A549 (cell line): ENCODE results near the gene IL21R. TPM values are rescaled to one million over a fixed set of nuclear protein-coding genes. Genes with fewer than 3 reads are reported as not detected.
"Not testable (repeated sequence)": the region's sequence is repeated elsewhere in the genome, so short reads cannot be mapped to it uniquely, and the experiment has no call there.

Source experiments
- ATAC-seq, 2 experiments: fragments of 200-7000 bp in 1 of 2; fragments of >200 bp in 1 of 2; cut with Nextera tagmentation in 1 of 2; cut with Tn5 transposase in 1 of 2; 3 replicates each; pipeline versions ENCODE4 v1.8.0 to v1.9.1; 2018 to 2020; ENCODE audit warnings: mild to moderate bottlenecking in 1 of 2, moderate library complexity in 1 of 2
- CTCF ChIA-PET: fragments of 300-600 bp; sonication (Branson Sonifier 250); formaldehyde crosslinking; extraction: SDS; loops from one replicate; lab custom pipeline; 2021; ENCODE audit warnings: antibody characterized with exemption, inconsistent platforms; lab: Yijun Ruan, JAX
- POLR2A ChIA-PET: fragments of 350-600 bp; formaldehyde crosslinking; extraction: SDS; loops from one replicate; lab custom pipeline; 2021; ENCODE audit warnings: antibody characterized with exemption, inconsistent platforms; lab: Yijun Ruan, JAX
- DNase-seq, 2 experiments: peaks; one replicate each; pipeline versions ENCODE4 v3.0.0 to v3.0.0-alpha.2; 2011 to 2016; ENCODE audit warnings: low read depth in 1 of 2, low spot score in 1 of 2
- FAIRE-seq: peaks from 2 replicates; lab custom pipeline; 2011; peaks lifted over from hg19 to GRCh38; lab: Jason Lieb, UNC
- H3K27ac ChIP-seq, 2 experiments: fragments of >200 bp; sonication (Bioruptor Twin); formaldehyde crosslinking; 3 replicates each; pipeline ENCODE4 v1.5.1; 2016 to 2017
- H3K4me1 ChIP-seq: fragments of >200 bp; sonication (Bioruptor Twin); formaldehyde crosslinking; 3 replicates; pipeline ENCODE4 v1.6.1; 2016
- H3K4me2 ChIP-seq: fragments of >200 bp; sonication (Bioruptor Twin); formaldehyde crosslinking; 3 replicates; pipeline ENCODE4 v1.6.1; 2016
- H3K4me3 ChIP-seq: fragments of >200 bp; sonication (Bioruptor Twin); formaldehyde crosslinking; 3 replicates; pipeline ENCODE4 v1.5.1; 2016
- H3K9me3 ChIP-seq: fragments of >200 bp; sonication (Bioruptor Twin); formaldehyde crosslinking; 3 replicates; pipeline ENCODE4 v1.6.1; 2016
- ATOH8 ChIP-seq: fragments of 250-450 bp; sonication (Bioruptor Pico); IDR thresholded peaks from 2 replicates; pipeline ENCODE4 v1.5.0; 2020; ENCODE audit warnings: low read depth, mild to moderate bottlenecking, moderate library complexity
- BHLHE40 ChIP-seq: IDR thresholded peaks from 2 replicates; pipeline ENCODE4 v1.6.1; 2012; ENCODE audit warnings: low read depth, low read length, inconsistent platforms
- CTCF ChIP-seq: fragments of >200 bp; sonication (Bioruptor Twin); formaldehyde crosslinking; IDR thresholded peaks from 3 replicates; pipeline ENCODE4 v1.5.1; 2016
- ELK1 ChIP-seq: fragments of 150-350 bp; IDR thresholded peaks from 2 replicates; pipeline ENCODE4 v1.6.1; 2014; ENCODE audit warnings: low read depth, mild to moderate bottlenecking, low read length
- EP300 ChIP-seq, 2 experiments: fragments of >200 bp; sonication (Bioruptor Twin); formaldehyde crosslinking; IDR thresholded peaks; 2 replicates in 1 of 2; 3 replicates in 1 of 2; pipeline ENCODE4 v1.6.1; 2016 to 2017
- HOXB5 ChIP-seq: fragments of 250-450 bp; sonication (Bioruptor Pico); IDR thresholded peaks from 2 replicates; pipeline ENCODE4 v1.5.0; 2020; ENCODE audit warnings: mild to moderate bottlenecking, moderate library complexity
- JUN ChIP-seq, 2 experiments: fragments of >200 bp; sonication (Bioruptor Twin); formaldehyde crosslinking; IDR thresholded peaks; 2 replicates in 1 of 2; 3 replicates in 1 of 2; pipeline ENCODE4 v1.6.1; 2016 to 2017
- PHF8 ChIP-seq: fragments of 200-600 bp; sonication (generic); IDR thresholded peaks from 2 replicates; pipeline ENCODE4 v1.6.1; 2016; ENCODE audit warnings: low read depth, mild to moderate bottlenecking, antibody characterized with exemption, moderate library complexity, borderline replicate concordance
- RAD21 ChIP-seq, 2 experiments: fragments of >200 bp in 1 of 2; sonication (Bioruptor Twin) in 1 of 2; formaldehyde crosslinking in 1 of 2; IDR thresholded peaks in 1 of 2; conservative IDR thresholded peaks in 1 of 2; 2 replicates in 1 of 2; 3 replicates in 1 of 2; pipeline ENCODE4 v1.6.1; 2012 to 2018; ENCODE audit warnings: inconsistent platforms in 1 of 2
- RARB ChIP-seq: fragments of 250-450 bp; sonication (Bioruptor Pico); IDR thresholded peaks from 2 replicates; pipeline ENCODE4 v1.8.0; 2021; ENCODE audit warnings: mild to moderate bottlenecking, moderate library complexity
- REST ChIP-seq: fragments of 200-600 bp; sonication (generic); IDR thresholded peaks from 2 replicates; pipeline ENCODE4 v1.6.1; 2016; ENCODE audit warnings: antibody characterized with exemption, mild to moderate bottlenecking, moderate library complexity
- RFX5 ChIP-seq: fragments of 450-650 bp; IDR thresholded peaks from 2 replicates; pipeline ENCODE4 v1.7.1; 2014; ENCODE audit warnings: antibody characterized with exemption, mild to moderate bottlenecking, moderate library complexity
- RNF2 ChIP-seq: fragments of 200-600 bp; sonication (generic); IDR thresholded peaks from 2 replicates; pipeline ENCODE4 v1.6.1; 2016; ENCODE audit warnings: low read depth, mild to moderate bottlenecking, antibody characterized with exemption, moderate library complexity, borderline replicate concordance
- SREBF2 ChIP-seq: fragments of 450-650 bp; IDR thresholded peaks from 2 replicates; pipeline ENCODE4 v1.6.1; 2014; ENCODE audit warnings: mild to moderate bottlenecking, moderate library complexity
- ZNF302 ChIP-seq: fragments of 250-450 bp; sonication (Bioruptor Pico); IDR thresholded peaks from 2 replicates; pipeline ENCODE4 v1.9.0; 2021; ENCODE audit warnings: inconsistent platforms, mild to moderate bottlenecking, moderate library complexity
- WGBS: methylation state at CpG from one replicate; pipeline ENCODE4 v1.1.6; 2017; ENCODE audit errors: missing lambda C conversion rate; 5-methylcytosine and 5-hydroxymethylcytosine counted together
- polyA plus RNA-seq, 4 experiments: library from polyadenylated mRNA; depleted of rRNA in 3 of 4; stranded (reverse); fragments of >200 nt; fragmentation: RNase III in 1 of 4; extraction: RNeasy Plus Mini Kit Qiagen cat#74134 plus additional on column Dnase treatment in 1 of 4; gene quantifications; 2 replicates in 3 of 4; 3 replicates in 1 of 4; pipeline ENCODE4 v1.2.3, GENCODE V29; 2011 to 2017
- TF ChIP-seq, protein P1 (sequence below): fragments of 250-450 bp; sonication (Bioruptor Pico); IDR thresholded peaks from 2 replicates; pipeline ENCODE4 v1.5.0; 2021; ENCODE audit warnings: mild to moderate bottlenecking, moderate library complexity, borderline replicate concordance

IL21R gene
- polyA plus RNA-seq, 2 of the 4 experiments (the other 2 are of a cell fraction) = 0.04 to 0.09 TPM

DNA sequence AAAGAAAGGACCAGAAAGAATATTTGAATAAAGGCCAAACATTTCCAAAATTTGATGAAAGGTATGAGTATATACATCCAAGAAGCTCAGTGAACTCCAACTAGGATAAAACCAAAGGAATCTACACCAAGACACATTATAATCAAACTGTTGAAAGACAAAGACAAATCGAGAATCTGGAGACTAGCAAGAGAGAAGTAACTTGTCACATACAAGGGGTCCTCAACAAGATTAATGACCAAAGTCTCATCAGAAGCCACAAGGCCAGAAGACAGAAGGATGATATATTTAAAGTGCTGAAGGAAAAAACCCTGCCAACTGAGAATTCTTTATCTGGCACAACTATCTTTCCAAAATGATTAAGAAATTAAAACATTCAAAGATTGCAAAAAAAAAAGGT lies 9.3 kb upstream of the IL21R start:
- Histone ChIP-seq H3K27ac (no peak overlapping the region), H3K9me3 (peaks cover 23% of the 10 kb centered on the region; the same call in 2 of the 3 replicates), H3K4me3 (no peak overlapping the region), H3K4me1 (no peaks in the 10 kb centered on the region), H3K4me2 (no peak overlapping the region)
- TF ChIP-seq, protein P1, sequence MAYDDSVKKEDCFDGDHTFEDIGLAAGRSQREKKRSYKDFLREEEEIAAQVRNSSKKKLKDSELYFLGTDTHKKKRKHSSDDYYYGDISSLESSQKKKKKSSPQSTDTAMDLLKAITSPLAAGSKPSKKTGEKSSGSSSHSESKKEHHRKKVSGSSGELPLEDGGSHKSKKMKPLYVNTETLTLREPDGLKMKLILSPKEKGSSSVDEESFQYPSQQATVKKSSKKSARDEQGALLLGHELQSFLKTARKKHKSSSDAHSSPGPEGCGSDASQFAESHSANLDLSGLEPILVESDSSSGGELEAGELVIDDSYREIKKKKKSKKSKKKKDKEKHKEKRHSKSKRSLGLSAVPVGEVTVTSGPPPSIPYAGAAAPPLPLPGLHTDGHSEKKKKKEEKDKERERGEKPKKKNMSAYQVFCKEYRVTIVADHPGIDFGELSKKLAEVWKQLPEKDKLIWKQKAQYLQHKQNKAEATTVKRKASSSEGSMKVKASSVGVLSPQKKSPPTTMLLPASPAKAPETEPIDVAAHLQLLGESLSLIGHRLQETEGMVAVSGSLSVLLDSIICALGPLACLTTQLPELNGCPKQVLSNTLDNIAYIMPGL (CRISPR knock-in tag) = no peak
- TF ChIP-seq ZNF302 (CRISPR knock-in tag) (no peak), ATOH8 (CRISPR knock-in tag) (no peak), PHF8 (no peak), HOXB5 (no peak), REST (no peak), BHLHE40 (no peak), RNF2 (no peak), JUN (IDR thresholded peaks at IDR 0.05) (no peak), CTCF (no peak), ELK1 (no peak), RAD21 (conservative IDR thresholded peaks at IDR 0.05 in 1 of 2, IDR thresholded peaks at IDR 0.05 in 1 of 2) (no peak), RFX5 (no peak)
- no peak for ATAC-seq
- no peak for FAIRE-seq
- DNase-seq = no peak
- WGBS = 0% methylated on average over 1 of the region's 1 CpG
- ChIA-PET CTCF (interaction anchor here (1.0 to 2.3 kb wide), 2 partner anchors 25 to 157 kb away, joined by 4 to 10 read pairs; no protein-coding TSS in a partner anchor), POLR2A (no interaction called here)

GRCh38 chr16:27394516-27394915 lies 7.5 kb upstream of the IL21R start:
- H3K4me2 ChIP-seq = no peak overlapping the region
- POLR2A ChIA-PET = no interaction called here
- peaks cover 21% of the 10 kb centered on the region; the same call in 2 of the 3 replicates for H3K9me3 ChIP-seq
- no peak for FAIRE-seq
- no peak for TF ChIP-seq EP300 (IDR thresholded peaks at IDR 0.05)
- no peak for TF ChIP-seq RARB (CRISPR knock-in tag)
- TF ChIP-seq SREBF2 = no peak
- no peaks in the 10 kb centered on the region for H3K4me1 ChIP-seq
- ATAC-seq = no peak
- DNase-seq = no peak
- H3K4me3 ChIP-seq = no peak overlapping the region
- CTCF ChIA-PET = no interaction called here
- no peak overlapping the region for H3K27ac ChIP-seq

DNA sequence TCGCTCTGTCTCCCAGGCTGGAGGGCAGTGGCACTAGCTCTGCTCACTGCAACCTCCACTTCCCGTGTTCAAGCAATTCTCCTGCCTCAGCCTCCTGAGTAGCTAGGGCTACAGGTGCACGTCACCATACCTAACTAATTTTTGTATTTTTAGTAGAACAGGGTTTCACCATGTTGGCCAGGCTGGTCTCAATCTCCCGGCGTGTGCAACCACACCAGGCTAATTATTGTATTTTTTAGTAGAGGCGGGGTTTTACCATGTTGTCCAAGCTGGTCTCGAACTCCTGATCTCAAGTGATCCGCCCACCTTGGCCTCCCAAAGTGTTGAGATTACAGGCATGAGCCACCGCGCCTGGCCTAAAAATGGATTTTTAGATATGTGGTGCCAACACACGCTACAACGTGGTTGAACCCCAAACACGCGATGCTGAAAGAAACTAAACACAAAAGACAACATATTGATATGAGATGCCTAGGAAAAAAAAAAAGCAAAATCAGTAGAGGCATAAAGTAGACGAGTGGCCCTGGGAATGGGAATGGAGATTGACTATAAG lies 3.6 kb upstream of the IL21R start:
- H3K9me3 ChIP-seq = peaks cover 19% of the 10 kb centered on the region; the same call in 2 of the 3 replicates
- DNase-seq, FAIRE-seq, H3K4me3 ChIP-seq, POLR2A ChIA-PET, ATAC-seq, H3K27ac ChIP-seq, H3K4me1 ChIP-seq, H3K4me2 ChIP-seq: not testable (repeated sequence)
- WGBS = 54% methylated on average over 15 of the region's 15 CpGs
- CTCF ChIA-PET = interaction anchor here (1.3 kb wide), 1 partner anchor 67 kb away, joined by 3 read pairs; no protein-coding TSS in a partner anchor
